Stomach (tissue), 4 donors: ENCODE data around the gene MAGEA9.

ENCODE experiments used
- CTCF ChIP-seq, 7 experiments: fragments of 450-650 bp in 4 of 7; fragments of 200-600 bp in 3 of 7; sonication (generic) in 3 of 7; IDR thresholded peaks; one replicate each; pipeline ENCODE4 v1.5.1; 2016 to 2019; ENCODE audit warnings: antibody characterized with exemption in 7 of 7, control low read depth in 2 of 7, mild to moderate bottlenecking in 1 of 7
- POLR2AphosphoS5 ChIP-seq, 3 donors: sonication (generic); formaldehyde crosslinking; IDR thresholded peaks; one replicate each; pipeline ENCODE4 v1.6.1; 2016; ENCODE audit warnings: antibody characterized with exemption in 3 of 3

- TF ChIP-seq CTCF (IDR thresholded peaks at IDR 0.05) = no peak
- TF ChIP-seq POLR2AphosphoS5 (IDR thresholded peaks at IDR 0.05) = no peak
Observed at GRCh38 chrX:149819371-149819770, 37.6 kb downstream of the MAGEA9 start.
